H1 (cell line): Measurements from ENCODE around the gene PCNA. TPM values are rescaled to one million over a fixed set of nuclear protein-coding genes. Genes with fewer than 3 reads are reported as not detected.
A peak's percentile ranks its signal among the peaks of the same experiment; 100 is the strongest.

Experiments used
- CTCF ChIA-PET: fragments of 300-600 bp; sonication (Branson Sonifier 250); formaldehyde crosslinking; loops from one replicate; lab custom pipeline; 2021; ENCODE audit not compliant: partially characterized antibody; lab: Charles Lee
- POLR2A ChIA-PET: fragments of 300-600 bp; sonication (Branson Sonifier 250); formaldehyde crosslinking; loops from one replicate; lab custom pipeline; 2021; ENCODE audit warnings: inconsistent platforms; ENCODE audit not compliant: partially characterized antibody; lab: Charles Lee
- DNase-seq, 2 experiments: peaks; one replicate each; pipeline versions ENCODE4 v3.0.0 to v3.0.0-alpha.2; 2010 to 2022; ENCODE audit warnings: low spot score in 2 of 2, low read depth in 1 of 2, mixed read lengths in 1 of 2
- FAIRE-seq: peaks from 2 replicates; lab custom pipeline; 2011; peaks lifted over from hg19 to GRCh38; lab: Jason Lieb, UNC
- H2AFZ ChIP-seq: 2 replicates; pipeline ENCODE4 v1.8.1; 2012; ENCODE audit warnings: low read length, inconsistent platforms
- H2AK5ac ChIP-seq: 2 replicates; pipeline ENCODE4 v1.6.1; 2013; ENCODE audit warnings: low read depth, low read length
- H2BK120ac ChIP-seq: replicated peaks from 2 replicates; pipeline ENCODE3; 2013; ENCODE audit warnings: low read depth, low read length, inconsistent platforms
- H2BK12ac ChIP-seq: 2 replicates; pipeline ENCODE4 v1.6.1; 2013; ENCODE audit warnings: low read depth, low read length
- H2BK15ac ChIP-seq: 2 replicates; pipeline ENCODE4 v1.6.1; 2013; ENCODE audit warnings: low read length
- H2BK20ac ChIP-seq: 2 replicates; pipeline ENCODE4 v1.6.1; 2013; ENCODE audit warnings: low read length
- H2BK5ac ChIP-seq: 2 replicates; pipeline ENCODE4 v1.6.1; 2013; ENCODE audit warnings: low read depth, low read length
- H3K14ac ChIP-seq: 2 replicates; pipeline ENCODE4 v1.6.1; 2013; ENCODE audit warnings: inconsistent platforms; ENCODE audit not compliant: insufficient read length
- H3K18ac ChIP-seq: 2 replicates; pipeline ENCODE4 v1.6.1; 2013; ENCODE audit warnings: low read length; ENCODE audit errors: extremely low read depth
- H3K23ac ChIP-seq: 2 replicates; pipeline ENCODE4 v1.6.1; 2013; ENCODE audit warnings: inconsistent platforms; ENCODE audit not compliant: insufficient read length
- H3K23me2 ChIP-seq: 2 replicates; pipeline ENCODE4 v1.6.1; 2013; ENCODE audit warnings: low read depth, low read length
- H3K27ac ChIP-seq: 2 replicates; pipeline ENCODE4 v1.6.1; 2011; ENCODE audit warnings: low read depth, low read length, inconsistent platforms
- H3K27me3 ChIP-seq, 4 experiments: replicated peaks in 1 of 4; 1 replicate in 1 of 4; 2 replicates in 3 of 4; pipeline versions ENCODE4 v1.6.1 to v1.8.1; 2011 to 2013; ENCODE audit warnings: low read length in 3 of 4, mild to moderate bottlenecking in 3 of 4, inconsistent platforms in 2 of 4, mixed read lengths in 2 of 4, moderate library complexity in 1 of 4; ENCODE audit not compliant: control insufficient read depth in 3 of 4, insufficient read depth in 3 of 4; ENCODE audit errors: extremely low read depth in 1 of 4
- H3K36me3 ChIP-seq, 4 experiments: 2 replicates each; pipeline versions ENCODE4 v1.6.1 to v1.8.1; 2011 to 2013; ENCODE audit warnings: mild to moderate bottlenecking in 4 of 4, low read length in 3 of 4, moderate library complexity in 2 of 4, control low read depth in 1 of 4, inconsistent platforms in 1 of 4; ENCODE audit not compliant: insufficient read depth in 4 of 4, control insufficient read depth in 2 of 4
- H3K4ac ChIP-seq: replicated peaks from 2 replicates; pipeline ENCODE3; 2013; ENCODE audit warnings: low read length, low read depth, mixed read lengths, inconsistent platforms; ENCODE audit not compliant: insufficient read length
- H3K4me1 ChIP-seq, 4 experiments: replicated peaks in 1 of 4; 1 replicate in 1 of 4; 2 replicates in 3 of 4; pipeline versions ENCODE4 v1.6.1 to v1.8.1; 2011 to 2013; ENCODE audit warnings: low read length in 3 of 4, inconsistent platforms in 2 of 4, mixed read lengths in 1 of 4; ENCODE audit not compliant: insufficient read depth in 4 of 4, control insufficient read depth in 3 of 4
- H3K4me2 ChIP-seq, 2 experiments: 2 replicates each; pipeline versions ENCODE4 v1.6.1 to v1.8.1; 2011 to 2013; ENCODE audit warnings: low read depth in 2 of 2, low read length in 2 of 2, control low read depth in 1 of 2, inconsistent platforms in 1 of 2, mild to moderate bottlenecking in 1 of 2; ENCODE audit not compliant: insufficient read depth in 1 of 2
- H3K4me3 ChIP-seq, 4 experiments: fragments of 200-600, 300-600 bp in 1 of 4; sonication (generic), shearing (Covaris generic), sonication (Bioruptor Twin) in 1 of 4; 2 replicates each; pipeline versions ENCODE4 v1.5.1 to v1.8.1; 2011 to 2016; ENCODE audit warnings: low read length in 4 of 4, low read depth in 3 of 4, control low read depth in 2 of 4, inconsistent platforms in 2 of 4, mild to moderate bottlenecking in 2 of 4, mixed read lengths in 1 of 4, moderate library complexity in 1 of 4; ENCODE audit not compliant: insufficient read depth in 2 of 4; ENCODE audit errors: extremely low read depth in 1 of 4
- H3K56ac ChIP-seq: replicated peaks from 2 replicates; pipeline ENCODE3; 2013; ENCODE audit warnings: low read depth, mild to moderate bottlenecking, mixed read lengths, low read length, inconsistent platforms; ENCODE audit not compliant: insufficient read length
- H3K79me1 ChIP-seq: 2 replicates; pipeline ENCODE4 v1.6.1; 2013; ENCODE audit warnings: low read depth, low read length, control low read depth
- H3K79me2 ChIP-seq, 2 experiments: 2 replicates each; pipeline versions ENCODE4 v1.6.1 to v1.8.1; 2012 to 2013; ENCODE audit warnings: low read length in 2 of 2, mild to moderate bottlenecking in 2 of 2, inconsistent platforms in 1 of 2; ENCODE audit not compliant: insufficient read depth in 2 of 2, control insufficient read depth in 1 of 2
- H3K9ac ChIP-seq, 4 experiments: replicated peaks in 1 of 4; 1 replicate in 1 of 4; 2 replicates in 3 of 4; pipeline versions ENCODE4 v1.6.1 to v1.8.1; 2011 to 2013; ENCODE audit warnings: low read depth in 3 of 4, low read length in 3 of 4, control low read depth in 2 of 4, mild to moderate bottlenecking in 2 of 4, moderate library complexity in 2 of 4, inconsistent platforms in 1 of 4; ENCODE audit errors: extremely low read depth in 1 of 4
- H3K9me3 ChIP-seq, 2 experiments: 2 replicates each; pipeline versions ENCODE4 v1.6.1 to v1.8.1; 2012 to 2013; ENCODE audit warnings: mild to moderate bottlenecking in 2 of 2, moderate library complexity in 2 of 2, control low read depth in 1 of 2, inconsistent platforms in 1 of 2, low read depth in 1 of 2, low read length in 1 of 2, mixed read lengths in 1 of 2; ENCODE audit not compliant: insufficient read depth in 2 of 2
- H4K20me1 ChIP-seq, 2 experiments: replicated peaks in 1 of 2; 2 replicates each; pipeline versions ENCODE3 to v1.8.1; 2011 to 2013; ENCODE audit warnings: inconsistent platforms in 2 of 2, low read length in 2 of 2, mild to moderate bottlenecking in 1 of 2; ENCODE audit not compliant: insufficient read depth in 2 of 2, control insufficient read depth in 1 of 2
- H4K5ac ChIP-seq: 2 replicates; pipeline ENCODE4 v1.6.1; 2013; ENCODE audit warnings: low read length, low read depth, mixed read lengths, inconsistent platforms; ENCODE audit not compliant: insufficient read length
- H4K8ac ChIP-seq: 2 replicates; pipeline ENCODE4 v1.8.0; 2013; ENCODE audit warnings: mild to moderate bottlenecking, moderate library complexity, low read length, inconsistent platforms; ENCODE audit not compliant: insufficient read depth; ENCODE audit errors: extremely low read depth
- H4K91ac ChIP-seq: replicated peaks from 2 replicates; pipeline ENCODE3; 2013; ENCODE audit warnings: low read length, mixed read lengths, inconsistent platforms; ENCODE audit not compliant: insufficient read length
- KDM1A ChIP-seq: fragments of 200-600, 300-600 bp; sonication (generic); IDR thresholded peaks from 2 replicates; pipeline ENCODE4 v1.7.1; 2016; ENCODE audit warnings: mild to moderate bottlenecking, low read length, borderline replicate concordance
- RBBP5 ChIP-seq: IDR thresholded peaks from 2 replicates; pipeline ENCODE4 v1.7.1; 2012; ENCODE audit warnings: low read depth, mild to moderate bottlenecking, inconsistent platforms, low read length, moderate library complexity, borderline replicate concordance
- WGBS, 2 experiments: shearing (Covaris generic) in 1 of 2; methylation state at CpG; one replicate each; pipeline versions ENCODE4 v1.1.6 to v1.1.7; 2013 to 2015; ENCODE audit warnings: low lambda C conversion rate in 2 of 2, mixed read lengths in 2 of 2, inconsistent platforms in 1 of 2, low coverage in 1 of 2, missing lambda C conversion rate in 1 of 2; ENCODE audit not compliant: insufficient replicate concordance in 2 of 2, insufficient coverage in 1 of 2, insufficient read length in 1 of 2; ENCODE audit errors: extremely low coverage in 1 of 2, missing lambda C conversion rate in 1 of 2; 5-methylcytosine and 5-hydroxymethylcytosine counted together
- polyA plus RNA-seq, 7 experiments: library from polyadenylated mRNA; depleted of rRNA in 3 of 7; stranded (reverse) in 5 of 7; unstranded in 2 of 7; fragments of >200 nt in 5 of 7; fragments of 200-250 nt in 2 of 7; gene quantifications; 1 replicate in 5 of 7; 2 replicates in 1 of 7; 4 replicates in 1 of 7; pipeline versions ENCODE4 v1.2.1 to v1.2.3, GENCODE V29; 2011 to 2013; ENCODE audit warnings: missing spikeins in 2 of 7, mixed read lengths in 2 of 7
- total RNA-seq: library from RNA; stranded (reverse); fragmentation: NEBNext Ultra II Directional; extraction: Animal tissue kit (Norgen Biotek cat#: 25700); gene quantifications from 2 replicates; pipeline ENCODE4 v1.2.1, GENCODE V29; 2021

Gene PCNA
- total and polyA plus RNA-seq, 2 of the 8 experiments (the other 6 are each of a cell fraction or from before 2014, with no cell fraction given): 290 to 737 TPM

- Histone ChIP-seq H3K23ac (no peak overlapping the region), H3K27me3 (no peaks in the 10 kb centered on the region), H2AFZ (no peak overlapping the region), H4K8ac (no peak overlapping the region), H2BK120ac (no peak overlapping the region), H4K91ac (no peak overlapping the region), H3K4me1 (peaks cover 0 to 7% (median 3%) of the 10 kb centered on the region in 4 experiments; a peak in 2 of 7 replicates), H3K79me2 (peaks cover 6 to 70% of the 10 kb centered on the region in 2 experiments; a peak in 3 of 4 replicates), H3K27ac (no peak overlapping the region), H3K14ac (no peak overlapping the region), H3K56ac (no peak overlapping the region), H2AK5ac (no peak overlapping the region), H2BK5ac (no peak overlapping the region), H3K9me3 (no peaks in the 10 kb centered on the region), H3K9ac (no peak overlapping the region), H3K36me3 (no peaks in the 10 kb centered on the region), H3K79me1 (peaks cover 13% of the 10 kb centered on the region), H2BK15ac (no peak overlapping the region), H2BK12ac (no peak overlapping the region), H3K4ac (no peak overlapping the region), H3K4me2 (no peak overlapping the region), H3K4me3 (no peak overlapping the region), H3K23me2 (peaks cover 6% of the 10 kb centered on the region), H3K18ac (no peak overlapping the region), H2BK20ac (no peak overlapping the region), H4K20me1 (peaks cover 0 to 2% of the 10 kb centered on the region in 2 experiments), H4K5ac (no peak overlapping the region)
- no peak for FAIRE-seq
- ChIA-PET CTCF (interaction anchor here (0.6 to 12.3 kb wide), 4 partner anchors 37 to 473 kb away, joined by 3 to 122 read pairs (median 4); no protein-coding TSS in a partner anchor), POLR2A (interaction anchor here (1.1 kb wide), 1 partner anchor 16 kb away, joined by 4 read pairs; no protein-coding TSS in a partner anchor)
- no peak for DNase-seq
- TF ChIP-seq KDM1A (0 out of 2 replicates have a peak, but pooled peaks have one; percentile 24), RBBP5 (no peak)
- 90% methylated on average over 5 of the region's 5 CpGs; no CpG with 5 or more reads in 1 of the 2 experiments for WGBS, 2 experiments
Observed at GRCh38 chr20:5131502-5131901, 11.7 kb upstream of the PCNA start.
